ENCODE data around the gene SLC39A9.
"Not testable (repeated sequence)": the region's sequence is repeated elsewhere in the genome, so short reads cannot be mapped to it uniquely, and the experiment has no call there.

SLC39A9 gene

DNA sequence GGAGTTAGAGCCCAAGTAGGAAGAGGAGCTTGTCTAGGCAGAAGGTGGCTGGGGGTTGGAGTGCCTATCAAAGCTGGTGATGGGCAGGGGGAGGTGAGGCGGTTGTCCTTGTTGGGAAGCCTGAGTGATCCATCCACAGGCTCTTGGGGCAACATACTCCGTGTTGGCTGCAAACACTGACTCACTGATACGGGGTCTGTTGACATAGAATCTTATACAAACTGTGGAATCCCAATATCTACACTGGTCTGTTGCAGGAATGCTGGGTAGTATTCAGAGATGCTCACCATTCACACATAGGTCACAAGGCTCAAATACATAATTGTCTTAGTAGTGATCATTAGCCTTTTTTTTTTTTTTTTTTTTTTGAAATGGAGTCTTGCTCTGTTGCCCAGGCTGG, 26.3 kb upstream of the SLC39A9 start:
- no peaks in the 10 kb centered on the region for H3K4me1 ChIP-seq (ENCODE audit: control insufficient read depth, low read depth, low read length)
- H3K9ac ChIP-seq (ENCODE audit: low read length) = no peak overlapping the region
- H3K9me3 ChIP-seq (ENCODE audit: control insufficient read depth, low read depth, low read length) = no peaks in the 10 kb centered on the region
- H3K4me3 ChIP-seq (ENCODE audit: low read length) = no peak overlapping the region
- H3K36me3 ChIP-seq (ENCODE audit: control insufficient read depth, low read depth, low read length) = peaks cover 28% of the 10 kb centered on the region
- H3K27me3 ChIP-seq (ENCODE audit: control insufficient read depth, insufficient read depth, low read length) = no peaks in the 10 kb centered on the region
- H3K27ac ChIP-seq (ENCODE audit: low read length) = no peak overlapping the region

DNA sequence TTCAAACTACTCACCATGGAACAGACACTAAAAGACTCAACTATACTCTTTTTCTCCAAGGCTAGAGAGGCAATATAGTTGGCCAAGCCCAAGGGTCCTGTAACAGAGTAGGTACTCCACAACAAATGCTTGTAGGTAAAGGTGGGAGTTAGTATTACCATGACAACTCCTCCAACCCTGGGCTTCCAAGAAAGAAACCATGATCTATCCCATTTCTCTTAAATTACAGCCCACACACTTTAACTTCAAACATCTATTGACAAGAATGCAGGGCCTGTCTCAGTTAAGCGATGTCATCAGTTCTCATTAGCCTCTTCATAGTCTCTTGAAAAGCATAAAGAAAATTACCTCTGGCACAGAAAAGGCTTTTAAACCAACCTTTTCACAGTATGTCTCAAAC, 25.4 kb upstream of the SLC39A9 start:
- no peak overlapping the region for H3K9ac ChIP-seq (ENCODE audit: low read length)
- H3K36me3 ChIP-seq (ENCODE audit: control insufficient read depth, low read depth, low read length) = peaks cover 31% of the 10 kb centered on the region
- no peak overlapping the region for H3K27ac ChIP-seq (ENCODE audit: low read length)
- H3K9me3 ChIP-seq (ENCODE audit: control insufficient read depth, low read depth, low read length) = no peaks in the 10 kb centered on the region
- H3K4me1 ChIP-seq (ENCODE audit: control insufficient read depth, low read depth, low read length) = no peaks in the 10 kb centered on the region
- H3K27me3 ChIP-seq (ENCODE audit: control insufficient read depth, insufficient read depth, low read length) = no peaks in the 10 kb centered on the region
- H3K4me3 ChIP-seq (ENCODE audit: low read length) = no peak overlapping the region

- H3K4me3 ChIP-seq (ENCODE audit: low read length) = no peak overlapping the region
- H3K27ac ChIP-seq (ENCODE audit: low read length) = no peak overlapping the region
- H3K9me3 ChIP-seq (ENCODE audit: control insufficient read depth, low read depth, low read length) = no peaks in the 10 kb centered on the region
- H3K4me1 ChIP-seq (ENCODE audit: control insufficient read depth, low read depth, low read length) = no peaks in the 10 kb centered on the region
- no peaks in the 10 kb centered on the region for H3K27me3 ChIP-seq (ENCODE audit: control insufficient read depth, insufficient read depth, low read length)
- H3K36me3 ChIP-seq (ENCODE audit: control insufficient read depth, low read depth, low read length) = peaks cover 31% of the 10 kb centered on the region
- no peak overlapping the region for H3K9ac ChIP-seq (ENCODE audit: low read length)
These were observed 24.3 kb upstream of the SLC39A9 start for GRCh38 chr14:69374235-69374634.

- Histone ChIP-seq H3K9ac (ENCODE audit: low read length) (no peak overlapping the region), H3K27ac (ENCODE audit: low read length) (no peak overlapping the region), H3K4me3 (ENCODE audit: low read length) (no peak overlapping the region), H3K4me1 (ENCODE audit: control insufficient read depth, low read depth, low read length) (no peaks in the 10 kb centered on the region), H3K9me3 (ENCODE audit: control insufficient read depth, low read depth, low read length) (no peaks in the 10 kb centered on the region), H3K27me3 (ENCODE audit: control insufficient read depth, insufficient read depth, low read length) (no peaks in the 10 kb centered on the region), H3K36me3 (ENCODE audit: control insufficient read depth, low read depth, low read length) (peaks cover 41% of the 10 kb centered on the region)
These were observed 23.3 kb upstream of the SLC39A9 start for GRCh38 chr14:69375182-69375581.

- no peaks in the 10 kb centered on the region for H3K9me3 ChIP-seq (ENCODE audit: control insufficient read depth, low read depth, low read length)
- peaks cover 46% of the 10 kb centered on the region for H3K36me3 ChIP-seq (ENCODE audit: control insufficient read depth, low read depth, low read length)
- no peak overlapping the region for H3K27ac ChIP-seq (ENCODE audit: low read length)
- no peaks in the 10 kb centered on the region for H3K27me3 ChIP-seq (ENCODE audit: control insufficient read depth, insufficient read depth, low read length)
- H3K9ac ChIP-seq (ENCODE audit: low read length) = no peak overlapping the region
- no peaks in the 10 kb centered on the region for H3K4me1 ChIP-seq (ENCODE audit: control insufficient read depth, low read depth, low read length)
- no peak overlapping the region for H3K4me3 ChIP-seq (ENCODE audit: low read length)
These were observed 22.8 kb upstream of the SLC39A9 start for GRCh38 chr14:69375722-69376121.

DNA sequence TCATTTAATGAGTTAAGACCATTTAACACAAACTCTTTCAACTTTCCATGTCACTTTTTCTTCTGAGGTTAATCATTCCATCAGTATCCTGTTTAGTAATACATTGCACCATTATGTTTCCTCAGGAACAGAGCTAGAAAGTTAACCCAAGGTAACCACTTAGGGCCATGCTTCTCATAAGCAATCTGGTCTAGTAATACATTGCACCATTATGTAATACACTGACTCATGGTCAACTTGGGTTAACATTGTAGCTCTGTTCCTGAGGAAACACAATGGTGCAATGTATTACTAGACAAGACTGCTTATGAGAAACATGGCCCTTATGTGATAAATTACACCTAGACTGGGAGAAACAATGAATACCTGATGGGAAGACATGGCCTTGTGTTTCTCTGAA, 22.1 kb upstream of the SLC39A9 start:
- peaks cover 49% of the 10 kb centered on the region for H3K36me3 ChIP-seq (ENCODE audit: control insufficient read depth, low read depth, low read length)
- H3K27me3 ChIP-seq (ENCODE audit: control insufficient read depth, insufficient read depth, low read length) = no peaks in the 10 kb centered on the region
- no peak overlapping the region for H3K27ac ChIP-seq (ENCODE audit: low read length)
- no peaks in the 10 kb centered on the region for H3K4me1 ChIP-seq (ENCODE audit: control insufficient read depth, low read depth, low read length)
- H3K9me3 ChIP-seq (ENCODE audit: control insufficient read depth, low read depth, low read length) = no peaks in the 10 kb centered on the region
- H3K4me3 ChIP-seq (ENCODE audit: low read length) = no peak overlapping the region
- no peak overlapping the region for H3K9ac ChIP-seq (ENCODE audit: low read length)

GRCh38 chr14:69378274-69378673, 20.2 kb upstream of the SLC39A9 start:
- Histone ChIP-seq H3K9ac (ENCODE audit: low read length) (no peak overlapping the region), H3K27ac (ENCODE audit: low read length) (no peak overlapping the region), H3K36me3 (ENCODE audit: control insufficient read depth, low read depth, low read length) (peaks cover 56% of the 10 kb centered on the region), H3K9me3 (ENCODE audit: control insufficient read depth, low read depth, low read length) (no peaks in the 10 kb centered on the region), H3K4me3 (ENCODE audit: low read length) (no peak overlapping the region), H3K27me3 (ENCODE audit: control insufficient read depth, insufficient read depth, low read length) (no peaks in the 10 kb centered on the region), H3K4me1 (ENCODE audit: control insufficient read depth, low read depth, low read length) (no peaks in the 10 kb centered on the region)

- Histone ChIP-seq H3K27me3 (ENCODE audit: control insufficient read depth, insufficient read depth, low read length) (no peaks in the 10 kb centered on the region), H3K4me1 (ENCODE audit: control insufficient read depth, low read depth, low read length) (no peaks in the 10 kb centered on the region), H3K9ac (ENCODE audit: low read length) (no peak overlapping the region), H3K27ac (ENCODE audit: low read length) (no peak overlapping the region), H3K9me3 (ENCODE audit: control insufficient read depth, low read depth, low read length) (no peaks in the 10 kb centered on the region), H3K4me3 (ENCODE audit: low read length) (no peak overlapping the region), H3K36me3 (ENCODE audit: control insufficient read depth, low read depth, low read length) (peaks cover 86% of the 10 kb centered on the region)
These were observed 11.2 kb upstream of the SLC39A9 start for GRCh38 chr14:69387311-69387710.

GRCh38 chr14:69391400-69391799, 7.1 kb upstream of the SLC39A9 start:
- H3K4me1 ChIP-seq (ENCODE audit: control insufficient read depth, low read depth, low read length); H3K9me3 ChIP-seq (ENCODE audit: control insufficient read depth, low read depth, low read length); H3K27me3 ChIP-seq (ENCODE audit: control insufficient read depth, insufficient read depth, low read length); H3K9ac ChIP-seq (ENCODE audit: low read length); H3K27ac ChIP-seq (ENCODE audit: low read length); H3K4me3 ChIP-seq (ENCODE audit: low read length): not testable (repeated sequence)
- H3K36me3 ChIP-seq (ENCODE audit: control insufficient read depth, low read depth, low read length) = peaks cover 86% of the 10 kb centered on the region

GRCh38 chr14:69392481-69392880, 6.0 kb upstream of the SLC39A9 start:
- peaks cover 76% of the 10 kb centered on the region for H3K36me3 ChIP-seq (ENCODE audit: control insufficient read depth, low read depth, low read length)
- H3K4me3 ChIP-seq (ENCODE audit: low read length) = no peak overlapping the region
- peaks cover 6% of the 10 kb centered on the region for H3K4me1 ChIP-seq (ENCODE audit: control insufficient read depth, low read depth, low read length)
- no peaks in the 10 kb centered on the region for H3K9me3 ChIP-seq (ENCODE audit: control insufficient read depth, low read depth, low read length)
- H3K9ac ChIP-seq (ENCODE audit: low read length) = no peak overlapping the region
- H3K27ac ChIP-seq (ENCODE audit: low read length) = no peak overlapping the region
- no peaks in the 10 kb centered on the region for H3K27me3 ChIP-seq (ENCODE audit: control insufficient read depth, insufficient read depth, low read length)

DNA sequence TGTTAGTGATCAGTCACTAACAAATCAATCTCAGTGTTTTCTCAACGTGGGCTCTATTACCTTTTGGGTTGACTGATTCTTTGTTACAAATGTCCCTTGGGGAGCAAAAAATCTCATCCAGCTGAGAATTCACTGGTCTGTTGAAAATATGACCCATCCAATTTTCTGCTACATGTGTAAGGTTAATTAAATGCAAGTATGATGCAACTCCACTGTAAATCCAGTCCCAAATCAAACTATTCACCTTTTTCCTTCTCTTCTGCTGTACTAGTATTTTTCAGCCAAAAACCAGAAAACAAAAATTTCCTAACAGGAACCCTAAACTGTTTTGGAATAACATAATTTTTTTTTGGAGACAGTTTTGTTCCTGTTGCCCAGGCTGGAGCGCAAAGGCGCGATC, 2.6 kb upstream of the SLC39A9 start:
- H3K36me3 ChIP-seq (ENCODE audit: control insufficient read depth, low read depth, low read length) = peaks cover 51% of the 10 kb centered on the region
- no peaks in the 10 kb centered on the region for H3K9me3 ChIP-seq (ENCODE audit: control insufficient read depth, low read depth, low read length)
- no peak overlapping the region for H3K4me3 ChIP-seq (ENCODE audit: low read length)
- H3K4me1 ChIP-seq (ENCODE audit: control insufficient read depth, low read depth, low read length) = peaks cover 15% of the 10 kb centered on the region
- H3K9ac ChIP-seq (ENCODE audit: low read length) = no peak overlapping the region
- H3K27ac ChIP-seq (ENCODE audit: low read length) = no peak overlapping the region
- no peaks in the 10 kb centered on the region for H3K27me3 ChIP-seq (ENCODE audit: control insufficient read depth, insufficient read depth, low read length)

DNA sequence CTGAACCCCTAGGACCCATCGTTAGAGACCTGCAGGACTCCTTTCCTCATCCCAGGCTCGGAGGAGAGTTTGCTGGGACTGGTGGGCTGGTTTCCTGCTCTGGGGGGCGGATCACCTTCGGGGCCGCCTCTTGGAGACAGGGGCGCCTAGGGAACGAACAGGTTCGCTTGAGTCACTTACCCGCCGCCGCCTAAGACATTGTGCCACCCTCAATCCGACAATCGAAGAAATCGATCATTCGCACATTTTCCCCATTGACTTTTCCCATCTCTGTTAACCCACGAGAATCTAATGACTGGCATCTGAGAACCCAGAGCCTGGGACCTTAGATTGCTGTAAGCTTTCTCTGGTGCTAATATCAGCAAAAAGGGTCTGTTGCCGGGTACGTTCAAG, 322 bp downstream of the SLC39A9 start:
- peak overlapping the region; percentile 98 for H3K9ac ChIP-seq (ENCODE audit: low read length)
- H3K27me3 ChIP-seq (ENCODE audit: control insufficient read depth, insufficient read depth, low read length) = no peaks in the 10 kb centered on the region
- peak overlapping the region; percentile 99 for H3K27ac ChIP-seq (ENCODE audit: low read length)
- H3K9me3 ChIP-seq (ENCODE audit: control insufficient read depth, low read depth, low read length) = no peaks in the 10 kb centered on the region
- H3K4me3 ChIP-seq (ENCODE audit: low read length) = peak overlapping the region; percentile 97
- peaks cover 15% of the 10 kb centered on the region for H3K4me1 ChIP-seq (ENCODE audit: control insufficient read depth, low read depth, low read length)
- peaks cover 24% of the 10 kb centered on the region for H3K36me3 ChIP-seq (ENCODE audit: control insufficient read depth, low read depth, low read length)

Data from iPS-18a (cell line).